GM12878 (cell line): ENCODE measurements around the gene HS3ST2. TPM values are rescaled to one million over a fixed set of nuclear protein-coding genes. Genes with fewer than 3 reads are reported as not detected.

Source experiments
- ATAC-seq: fragments of 200-7000 bp; cut with Tn5 transposase; 3 replicates; pipeline ENCODE4 v1.9.1; 2020; ENCODE audit warnings: mild to moderate bottlenecking, moderate library complexity
- BruUV-seq: library from RNA; stranded (reverse); fragments of 400-500 nt; replicated peaks from 2 replicates; lab custom pipeline; 2021; lab: Mats Ljungman, UMichigan
- CTCF ChIA-PET: fragments of 300-600 bp; sonication (Branson Sonifier 250); formaldehyde crosslinking; extraction: SDS; loops from one replicate; lab custom pipeline; 2021; ENCODE audit warnings: inconsistent platforms; lab: Yijun Ruan, JAX
- POLR2A ChIA-PET: fragments of 350-600 bp; formaldehyde crosslinking; extraction: SDS; loops from one replicate; lab custom pipeline; 2021; ENCODE audit warnings: inconsistent platforms; lab: Charles Lee
- RAD21 ChIA-PET: fragments of 300-600 bp; sonication (Branson Sonifier 250); formaldehyde crosslinking; loops from one replicate; lab custom pipeline; 2023; ENCODE audit warnings: antibody characterized with exemption; ENCODE audit not compliant: unreplicated experiment; lab: Charles Lee
- SMC1A ChIA-PET: fragments of 300-600 bp; sonication (Branson Sonifier 250); formaldehyde crosslinking; loops from one replicate; lab custom pipeline; 2023; ENCODE audit not compliant: unreplicated experiment, uncharacterized antibody; lab: Charles Lee
- DNase-seq: peaks from one replicate; pipeline ENCODE4 v3.0.0-alpha.2; 2011; ENCODE audit warnings: low read depth, low spot score
- FAIRE-seq: peaks from 3 replicates; lab custom pipeline; 2011; peaks lifted over from hg19 to GRCh38; lab: Jason Lieb, UNC
- H2AFZ ChIP-seq: 2 replicates; pipeline ENCODE4 v1.6.0; 2011; ENCODE audit warnings: low read depth, low read length, control low read depth; ENCODE audit not compliant: control insufficient read depth
- H3K27ac ChIP-seq: 2 replicates; pipeline ENCODE4 v1.5.1; 2011; ENCODE audit warnings: control low read depth; ENCODE audit not compliant: control insufficient read depth, insufficient read depth
- H3K27me3 ChIP-seq, 2 experiments: replicated peaks in 1 of 2; 2 replicates each; pipeline versions ENCODE4 v1.6.0 to v1.6.1; 2011; ENCODE audit warnings: low read length in 1 of 2; ENCODE audit not compliant: control insufficient read depth in 2 of 2, insufficient read depth in 2 of 2
- H3K36me3 ChIP-seq, 2 experiments: 2 replicates each; pipeline ENCODE4 v1.5.1; 2011; ENCODE audit warnings: low read length in 1 of 2; ENCODE audit not compliant: control insufficient read depth in 2 of 2, insufficient read depth in 2 of 2
- H3K4me1 ChIP-seq: 2 replicates; pipeline ENCODE4 v1.6.1; 2011; ENCODE audit warnings: mild to moderate bottlenecking, low read length, moderate library complexity, mixed read lengths; ENCODE audit not compliant: control insufficient read depth, insufficient read depth
- H3K4me2 ChIP-seq: 2 replicates; pipeline ENCODE4 v1.6.0; 2011; ENCODE audit warnings: control low read depth; ENCODE audit not compliant: control insufficient read depth, insufficient read depth
- H3K4me3 ChIP-seq: fragments of 200-600 bp; sonication (generic); 2 replicates; pipeline ENCODE4 v1.5.1; 2016
- H3K79me2 ChIP-seq: 2 replicates; pipeline ENCODE4 v1.6.0; 2011; ENCODE audit warnings: low read length; ENCODE audit not compliant: control insufficient read depth, insufficient read depth
- H3K9ac ChIP-seq: 2 replicates; pipeline ENCODE4 v1.8.0; 2011; ENCODE audit warnings: low read length, control low read depth, mixed read lengths; ENCODE audit not compliant: control insufficient read depth, insufficient read depth
- H3K9me3 ChIP-seq: replicated peaks from 3 replicates; pipeline ENCODE4 v1.5.1; 2011; ENCODE audit warnings: mild to moderate bottlenecking, low read length; ENCODE audit not compliant: control insufficient read depth, insufficient read depth
- H4K20me1 ChIP-seq: 2 replicates; pipeline ENCODE4 v1.6.0; 2011; ENCODE audit not compliant: control insufficient read depth, insufficient read depth
- BRCA1 ChIP-seq: IDR thresholded peaks from 2 replicates; pipeline ENCODE4 v1.6.1; 2011; ENCODE audit warnings: low read depth, low read length, improper control_type of control experiment
- CEBPB ChIP-seq, 2 experiments: fragments of 150-350 bp in 1 of 2; IDR thresholded peaks; 2 replicates each; pipeline ENCODE4 v1.6.1; 2012 to 2014; ENCODE audit warnings: low read depth in 2 of 2, low read length in 2 of 2, borderline replicate concordance in 1 of 2, inconsistent platforms in 1 of 2
- GABPA ChIP-seq: IDR thresholded peaks from 2 replicates; pipeline ENCODE4 v1.6.1; 2014; ENCODE audit warnings: antibody characterized with exemption, low read depth, mild to moderate bottlenecking, inconsistent platforms
- LARP7 ChIP-seq: fragments of 450-650 bp; IDR thresholded peaks from 2 replicates; pipeline ENCODE4 v1.6.1; 2017; ENCODE audit warnings: mild to moderate bottlenecking
- SP1 ChIP-seq: IDR thresholded peaks from one replicate; pipeline ENCODE4 v1.6.1; 2011; ENCODE audit warnings: low read depth, low read length
- ZNF207 ChIP-seq: fragments of 450-650 bp; IDR thresholded peaks from 2 replicates; pipeline ENCODE4 v1.6.1; 2014; ENCODE audit warnings: antibody characterized with exemption, mild to moderate bottlenecking, borderline replicate concordance
- in situ Hi-C: fragments of 300-500 bp; cut with MboI; formaldehyde crosslinking; loops from 9 replicates; pipeline ENCODE4 v1.14.3; 2018; ENCODE audit warnings: mixed read lengths
- intact Hi-C: fragments of 100-400 bp; cut with micrococcal nuclease; formaldehyde crosslinking; loops from one replicate; pipeline ENCODE4 v1.14.2; 2022; ENCODE audit not compliant: unreplicated experiment
- polyA plus RNA-seq, 11 experiments: library from polyadenylated mRNA; depleted of rRNA in 4 of 11; unstranded in 6 of 11; stranded (reverse) in 5 of 11; fragments of >200 nt; fragmentation: Nextera tagmentation in 4 of 11; fragmentation: Illumina TruSeq in 1 of 11; extraction: Ambion mirVana in 4 of 11; extraction: Trizol in 1 of 11; gene quantifications; 1 replicate in 1 of 11; 2 replicates in 10 of 11; pipeline versions ENCODE4 v1.2.1 to v1.2.3, GENCODE V29; 2011 to 2016; ENCODE audit warnings: inconsistent platforms in 2 of 11, missing spikeins in 2 of 11, low read depth in 1 of 11
- total RNA-seq, 4 experiments: library from RNA; depleted of rRNA in 3 of 4; stranded (reverse); fragments of >200 nt in 3 of 4; fragmentation: Illumina TruSeq in 1 of 4; extraction: Trizol in 1 of 4; gene quantifications; 2 replicates each; pipeline versions ENCODE4 v1.2.1 to v1.2.3, GENCODE V29; 2013 to 2021
- TF ChIP-seq, protein P1 (sequence below): fragments of 450-650 bp; IDR thresholded peaks from 2 replicates; pipeline ENCODE4 v1.6.1; 2016; ENCODE audit warnings: mild to moderate bottlenecking, moderate library complexity, borderline replicate concordance
- TF ChIP-seq, protein P2 (sequence below): fragments of 150-350 bp; IDR thresholded peaks from 2 replicates; pipeline ENCODE4 v1.6.1; 2014; ENCODE audit warnings: mild to moderate bottlenecking, low read depth, low read length

HS3ST2 gene
- total and polyA plus RNA-seq, 10 of the 15 experiments (the other 5 are each of a cell fraction or from before 2014, with no cell fraction given): not detected

DNA sequence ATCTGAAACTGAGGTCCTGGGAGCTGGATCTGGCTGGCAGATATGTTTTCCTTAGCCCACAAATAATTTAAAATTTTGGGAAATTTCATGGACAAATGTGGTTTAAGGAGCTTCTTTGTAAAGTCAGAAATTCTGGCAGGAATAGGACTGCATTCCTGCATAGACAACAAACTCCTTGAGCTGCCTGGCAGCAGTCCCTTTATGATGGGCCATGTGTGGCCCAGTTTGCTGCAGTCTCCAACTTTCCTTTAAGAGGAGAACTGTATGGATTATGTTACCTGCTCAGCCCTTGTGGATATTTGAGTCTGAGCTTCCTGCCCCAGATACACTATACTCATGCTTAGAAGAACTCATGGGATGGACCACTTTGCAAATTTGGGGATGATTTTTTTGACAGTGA, 48.5 kb upstream of the HS3ST2 start:
- TF ChIP-seq ZNF207 (no peak), GABPA (no peak), SP1 (no peak), BRCA1 (no peak), CEBPB (IDR thresholded peaks at IDR 0.05; ENCODE audit: borderline replicate concordance in 1 of 2, low read depth in 2 of 2, low read length in 2 of 2) (no peak), LARP7 (no peak)
- TF ChIP-seq, protein P1, sequence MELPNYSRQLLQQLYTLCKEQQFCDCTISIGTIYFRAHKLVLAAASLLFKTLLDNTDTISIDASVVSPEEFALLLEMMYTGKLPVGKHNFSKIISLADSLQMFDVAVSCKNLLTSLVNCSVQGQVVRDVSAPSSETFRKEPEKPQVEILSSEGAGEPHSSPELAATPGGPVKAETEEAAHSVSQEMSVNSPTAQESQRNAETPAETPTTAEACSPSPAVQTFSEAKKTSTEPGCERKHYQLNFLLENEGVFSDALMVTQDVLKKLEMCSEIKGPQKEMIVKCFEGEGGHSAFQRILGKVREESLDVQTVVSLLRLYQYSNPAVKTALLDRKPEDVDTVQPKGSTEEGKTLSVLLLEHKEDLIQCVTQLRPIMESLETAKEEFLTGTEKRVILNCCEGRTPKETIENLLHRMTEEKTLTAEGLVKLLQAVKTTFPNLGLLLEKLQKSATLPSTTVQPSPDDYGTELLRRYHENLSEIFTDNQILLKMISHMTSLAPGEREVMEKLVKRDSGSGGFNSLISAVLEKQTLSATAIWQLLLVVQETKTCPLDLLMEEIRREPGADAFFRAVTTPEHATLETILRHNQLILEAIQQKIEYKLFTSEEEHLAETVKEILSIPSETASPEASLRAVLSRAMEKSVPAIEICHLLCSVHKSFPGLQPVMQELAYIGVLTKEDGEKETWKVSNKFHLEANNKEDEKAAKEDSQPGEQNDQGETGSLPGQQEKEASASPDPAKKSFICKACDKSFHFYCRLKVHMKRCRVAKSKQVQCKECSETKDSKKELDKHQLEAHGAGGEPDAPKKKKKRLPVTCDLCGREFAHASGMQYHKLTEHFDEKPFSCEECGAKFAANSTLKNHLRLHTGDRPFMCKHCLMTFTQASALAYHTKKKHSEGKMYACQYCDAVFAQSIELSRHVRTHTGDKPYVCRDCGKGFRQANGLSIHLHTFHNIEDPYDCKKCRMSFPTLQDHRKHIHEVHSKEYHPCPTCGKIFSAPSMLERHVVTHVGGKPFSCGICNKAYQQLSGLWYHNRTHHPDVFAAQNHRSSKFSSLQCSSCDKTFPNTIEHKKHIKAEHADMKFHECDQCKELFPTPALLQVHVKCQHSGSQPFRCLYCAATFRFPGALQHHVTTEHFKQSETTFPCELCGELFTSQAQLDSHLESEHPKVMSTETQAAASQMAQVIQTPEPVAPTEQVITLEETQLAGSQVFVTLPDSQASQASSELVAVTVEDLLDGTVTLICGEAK: no peak
- TF ChIP-seq, protein P2, sequence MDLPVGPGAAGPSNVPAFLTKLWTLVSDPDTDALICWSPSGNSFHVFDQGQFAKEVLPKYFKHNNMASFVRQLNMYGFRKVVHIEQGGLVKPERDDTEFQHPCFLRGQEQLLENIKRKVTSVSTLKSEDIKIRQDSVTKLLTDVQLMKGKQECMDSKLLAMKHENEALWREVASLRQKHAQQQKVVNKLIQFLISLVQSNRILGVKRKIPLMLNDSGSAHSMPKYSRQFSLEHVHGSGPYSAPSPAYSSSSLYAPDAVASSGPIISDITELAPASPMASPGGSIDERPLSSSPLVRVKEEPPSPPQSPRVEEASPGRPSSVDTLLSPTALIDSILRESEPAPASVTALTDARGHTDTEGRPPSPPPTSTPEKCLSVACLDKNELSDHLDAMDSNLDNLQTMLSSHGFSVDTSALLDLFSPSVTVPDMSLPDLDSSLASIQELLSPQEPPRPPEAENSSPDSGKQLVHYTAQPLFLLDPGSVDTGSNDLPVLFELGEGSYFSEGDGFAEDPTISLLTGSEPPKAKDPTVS: no peak
- Histone ChIP-seq H3K4me1 (no peaks in the 10 kb centered on the region), H3K9me3 (no peaks in the 10 kb centered on the region), H4K20me1 (no peaks in the 10 kb centered on the region), H3K79me2 (no peaks in the 10 kb centered on the region), H3K4me2 (no peak overlapping the region), H3K9ac (no peak overlapping the region), H3K36me3 (no peaks in the 10 kb centered on the region), H3K27me3 (no peaks in the 10 kb centered on the region; a peak in 1 of 4 replicates), H3K4me3 (no peak overlapping the region), H2AFZ (no peak overlapping the region), H3K27ac (no peak overlapping the region)
- intact Hi-C loops: loop anchor here (10.0 kb wide), 1 partner anchor 59 kb away; no protein-coding TSS in a partner anchor
- ChIA-PET CTCF (interaction anchor here (0.6 kb wide), 1 partner anchor 1182 kb away, joined by 3 read pairs; no protein-coding TSS in a partner anchor), SMC1A (no interaction called here), POLR2A (no interaction called here), RAD21 (no interaction called here)
- in situ Hi-C loops: no loop called here
- no TSS peak for BruUV-seq
- ATAC-seq (no peak), FAIRE-seq (no peak), DNase-seq (no peak)
